GM19351 (cell line): ENCODE data around the gene OOSP3.
"Not testable (repeated sequence)": the region's sequence is repeated elsewhere in the genome, so short reads cannot be mapped to it uniquely, and the experiment has no call there.

ENCODE experiments used
- ATAC-seq: cut with Tn5 transposase; IDR thresholded peaks from one replicate; pipeline ENCODE4 v1.9.1; 2021; ENCODE audit warnings: mild to moderate bottlenecking, moderate library complexity; ENCODE audit not compliant: unreplicated experiment

The OOSP3 gene, protein sequence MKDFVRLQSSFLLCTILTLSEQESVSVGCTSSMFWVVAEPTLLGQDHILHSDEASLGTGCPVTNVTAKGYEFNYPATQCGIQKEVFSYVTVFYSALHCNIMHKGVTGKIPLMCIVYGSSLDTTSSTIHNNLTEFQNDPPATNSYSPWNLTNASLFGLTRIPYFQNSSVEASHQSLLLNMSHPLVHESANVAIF

DNA sequence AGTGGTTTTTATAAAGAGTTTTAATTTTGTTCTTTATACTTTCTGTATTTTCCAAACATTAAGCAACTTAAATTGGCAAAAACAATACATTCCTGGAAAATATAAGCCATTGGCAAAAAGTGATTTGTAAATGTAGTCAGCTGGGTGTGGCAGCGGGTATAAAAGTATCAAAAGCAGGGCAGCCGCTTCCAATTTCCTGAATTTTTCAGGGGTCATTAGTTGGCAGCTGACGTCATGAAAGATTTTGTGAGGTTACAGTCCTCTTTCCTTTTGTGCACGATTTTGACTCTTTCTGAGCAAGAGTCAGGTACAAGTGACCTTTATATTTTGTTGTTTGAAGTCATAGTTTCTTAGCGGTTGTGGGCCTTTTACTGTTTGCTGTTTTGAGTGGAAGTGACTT, at the start of gene OOSP3:
OOSP3 (plus strand) TSS at position 208 of the 400 bp plus-strand sequence; CDS start at position 235, 27 bp downstream.
- no peak for ATAC-seq

DNA sequence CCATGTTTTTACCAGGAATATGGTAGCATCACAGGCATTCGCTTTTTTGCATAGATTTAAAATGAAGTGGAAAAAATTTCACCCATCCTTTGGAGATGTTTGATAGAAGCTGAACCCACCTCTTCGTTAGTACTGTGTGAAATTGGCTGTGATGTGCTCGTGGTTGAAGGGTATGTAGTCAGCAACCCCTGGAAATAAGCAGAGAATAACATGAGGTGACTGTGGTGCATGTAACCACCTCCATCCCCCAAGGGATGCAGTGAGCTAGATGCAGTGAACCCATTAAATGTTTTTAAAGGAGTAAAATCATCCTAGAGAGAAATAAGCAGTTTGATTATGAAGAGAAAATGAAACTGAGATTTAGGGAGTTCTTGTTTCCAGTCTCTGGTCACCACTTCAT, 49.2 kb upstream of the OOSP3 start:
- ATAC-seq, result no peak

DNA sequence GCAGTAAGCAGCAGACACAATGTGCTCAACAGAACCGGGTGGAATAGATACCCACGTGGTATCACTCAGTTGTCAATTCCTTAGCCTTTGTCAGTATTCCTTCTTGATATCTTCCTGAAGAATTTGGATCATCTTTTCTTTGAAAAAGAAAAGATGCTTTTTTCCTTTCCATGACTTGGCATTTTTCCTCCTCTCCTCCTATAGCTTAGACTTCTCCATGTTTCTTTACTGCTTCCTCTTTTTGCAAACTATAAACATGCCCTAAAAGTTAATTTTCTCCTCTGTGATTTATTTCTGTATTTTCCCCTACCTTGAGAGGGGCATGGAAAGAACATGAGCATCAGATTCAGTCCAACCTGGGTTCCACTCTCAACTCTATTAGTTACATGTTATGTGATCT, 45.0 kb upstream of the OOSP3 start:
- no peak for ATAC-seq

DNA sequence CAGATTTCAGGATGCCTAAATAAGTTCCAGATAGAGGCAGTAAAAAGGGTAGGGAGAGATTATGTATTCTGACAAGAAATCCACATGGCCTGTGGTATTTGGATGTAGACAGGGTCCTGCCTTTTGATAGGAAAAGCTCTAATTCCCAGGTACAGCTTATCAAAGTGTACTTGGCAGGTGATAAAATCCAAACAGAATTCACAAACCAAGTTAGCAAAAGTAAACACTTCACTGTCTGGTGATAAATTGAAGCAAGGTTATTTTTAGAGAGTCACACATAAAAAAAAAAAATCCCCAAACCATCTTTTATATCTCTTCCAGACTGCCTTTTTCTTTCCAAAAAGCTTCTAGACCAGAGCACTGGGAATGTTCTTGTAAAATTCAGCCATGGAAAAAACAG, 39.0 kb upstream of the OOSP3 start:
- ATAC-seq, result no peak

DNA sequence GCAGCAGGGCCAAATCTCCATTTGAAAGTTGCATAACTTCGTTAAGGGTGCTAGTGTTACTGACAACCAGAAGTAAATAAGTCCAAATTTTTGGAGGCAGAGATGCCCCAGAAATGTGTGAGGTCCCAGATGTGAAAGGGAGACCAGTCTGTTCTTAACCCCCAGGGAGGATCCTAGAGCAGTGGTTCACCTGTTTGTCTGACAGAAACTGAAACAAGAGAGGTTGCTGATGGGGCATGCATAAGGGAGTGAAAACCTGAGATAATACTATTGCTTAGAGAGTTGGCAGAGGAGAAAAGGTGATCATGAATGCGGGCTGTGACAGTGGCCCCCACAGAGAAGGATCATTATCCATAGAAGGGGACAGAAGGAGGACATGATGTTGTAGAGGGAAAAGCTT, 37.1 kb upstream of the OOSP3 start:
- peak; percentile 66 for ATAC-seq

DNA sequence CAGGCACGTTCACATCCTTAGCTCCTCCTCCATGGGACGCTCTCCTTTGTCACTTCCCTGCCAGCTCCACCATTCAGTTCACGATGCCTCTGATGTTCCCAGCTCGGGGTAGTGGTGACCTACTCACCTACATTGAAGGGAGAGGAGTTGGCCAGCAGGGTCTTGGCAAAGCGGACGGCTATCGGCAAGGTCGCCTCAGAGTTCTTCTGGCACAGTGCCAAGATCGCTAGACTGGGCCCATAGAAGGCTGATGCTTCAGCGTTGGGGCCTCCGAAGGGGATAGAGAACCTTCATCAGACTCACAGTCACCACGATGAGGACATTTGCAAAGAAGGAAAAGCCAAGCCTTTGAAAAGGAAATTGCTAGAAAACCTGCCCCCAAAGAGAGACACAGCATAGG, 36.3 kb upstream of the OOSP3 start:
- ATAC-seq, result no peak

DNA sequence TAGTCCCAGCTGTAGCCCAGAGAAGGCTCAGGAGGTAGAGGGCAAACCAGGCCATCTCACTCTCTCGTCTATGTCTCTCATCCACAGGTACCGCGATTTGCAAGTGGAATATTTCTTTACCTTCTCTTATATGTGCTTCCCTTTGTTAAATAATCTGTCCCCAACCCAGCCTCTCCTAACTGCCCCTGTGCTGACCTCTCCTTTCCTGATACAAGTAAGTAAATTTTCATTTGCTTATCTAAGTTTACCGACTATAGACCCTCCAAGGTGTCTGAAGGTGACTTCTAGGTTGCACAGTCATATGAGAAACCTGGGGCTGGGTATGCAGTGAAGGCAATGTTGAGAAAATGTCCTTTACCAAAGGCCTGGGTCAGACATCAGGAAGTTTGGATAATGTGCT, 33.2 kb upstream of the OOSP3 start, which contains the start of gene CBLIF:
CBLIF (minus strand) TSS at position 101 of the 400 bp plus-strand sequence; CDS start at position 55, 46 bp downstream.
- ATAC-seq, result no peak

DNA sequence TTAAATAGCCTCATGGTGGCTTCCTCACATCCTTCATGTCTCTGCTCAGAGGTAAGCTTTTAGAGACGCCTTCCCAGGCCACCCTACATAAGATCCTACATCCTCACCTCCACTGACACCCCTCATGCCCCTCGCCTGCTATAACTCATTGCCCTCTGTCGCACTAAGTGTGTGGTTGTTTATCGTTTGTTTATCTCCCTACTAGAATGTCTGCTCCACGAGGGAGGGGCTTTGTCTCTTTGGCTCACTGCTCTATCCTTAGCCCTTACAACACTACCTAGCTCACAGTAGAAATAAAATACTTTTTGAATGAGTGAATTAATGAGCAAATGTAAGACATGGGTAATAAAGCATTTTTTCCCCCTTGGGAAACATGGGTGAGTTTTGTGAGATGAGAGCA, 32.0 kb upstream of the OOSP3 start:
- ATAC-seq, result no peak

DNA sequence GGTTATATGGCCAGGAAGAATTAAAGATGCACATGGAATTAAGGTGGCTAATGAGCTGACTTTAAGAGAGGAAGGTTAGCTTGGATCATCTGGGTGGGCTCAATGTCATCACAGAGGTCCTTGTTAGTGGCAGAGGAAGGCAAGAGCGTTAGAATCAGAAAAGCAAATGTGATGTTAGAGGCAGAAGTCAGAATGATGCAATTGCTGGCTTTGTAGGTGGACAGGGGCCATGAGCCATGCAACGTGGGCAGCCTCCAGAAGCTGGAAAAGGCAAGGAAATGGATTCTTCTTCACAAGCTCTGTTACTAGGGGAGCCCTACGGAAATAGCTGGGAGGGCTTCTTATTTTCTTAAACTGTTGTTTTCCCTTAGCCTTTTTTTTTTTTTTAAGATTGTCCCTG, 31.0 kb upstream of the OOSP3 start:
- no peak for ATAC-seq

DNA sequence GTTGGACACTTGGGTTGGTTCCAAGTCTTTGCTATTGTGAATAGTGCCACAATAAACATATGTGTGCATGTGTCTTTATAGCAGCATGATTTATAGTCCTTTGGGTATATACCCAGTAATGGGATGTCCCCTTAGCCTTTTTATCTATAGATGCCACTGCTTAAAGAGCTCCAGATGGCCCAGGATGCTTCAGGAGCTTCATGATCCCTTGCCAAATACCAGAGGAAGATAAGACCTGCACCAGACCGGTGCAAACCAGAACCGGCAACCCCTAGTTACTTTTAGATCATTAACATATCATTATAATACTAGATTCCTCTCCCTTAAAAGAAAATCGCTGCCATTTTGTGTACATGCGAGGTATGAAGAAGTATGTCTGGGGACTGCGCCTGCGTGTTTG, 30.1 kb upstream of the OOSP3 start:
- ATAC-seq, result not testable (repeated sequence)

DNA sequence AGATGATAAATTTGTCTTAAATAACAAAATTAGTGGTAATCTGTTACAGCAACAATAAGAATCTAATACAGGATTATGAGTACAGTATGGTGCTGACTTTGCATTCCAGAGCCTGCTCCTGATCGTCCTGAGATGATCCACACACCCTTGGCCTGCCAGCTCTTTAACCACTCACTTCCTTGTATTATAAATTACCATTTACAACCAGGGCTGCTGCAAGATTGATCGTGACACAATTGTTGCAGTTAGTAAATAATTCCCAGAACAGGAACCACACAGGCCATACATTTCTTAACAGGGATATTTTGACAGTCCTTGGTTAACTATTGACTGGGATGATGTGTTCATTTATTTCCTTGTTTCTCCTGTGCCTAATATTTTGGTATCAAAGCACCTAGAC, 29.5 kb upstream of the OOSP3 start:
- no peak for ATAC-seq

DNA sequence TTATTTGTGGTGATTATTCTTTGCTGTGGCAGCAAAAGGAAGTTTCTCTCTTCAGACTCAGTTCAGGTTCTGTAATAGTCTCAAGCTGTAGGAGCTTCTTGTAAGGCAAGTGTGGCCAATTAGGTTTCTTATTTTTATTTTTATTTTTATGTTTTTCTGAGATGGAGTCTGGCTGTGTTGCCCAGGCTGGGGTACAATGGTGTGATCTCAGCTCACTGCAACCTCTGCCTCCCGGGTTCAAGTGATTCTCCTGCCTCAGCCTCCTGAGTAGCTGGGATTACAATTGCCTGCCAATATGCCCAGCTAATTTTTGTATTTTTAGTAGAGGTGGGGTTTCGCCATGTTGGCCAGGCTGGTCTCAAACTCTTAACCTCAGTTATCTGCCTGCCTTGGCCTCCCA, 29.0 kb upstream of the OOSP3 start:
- ATAC-seq, result not testable (repeated sequence)

DNA sequence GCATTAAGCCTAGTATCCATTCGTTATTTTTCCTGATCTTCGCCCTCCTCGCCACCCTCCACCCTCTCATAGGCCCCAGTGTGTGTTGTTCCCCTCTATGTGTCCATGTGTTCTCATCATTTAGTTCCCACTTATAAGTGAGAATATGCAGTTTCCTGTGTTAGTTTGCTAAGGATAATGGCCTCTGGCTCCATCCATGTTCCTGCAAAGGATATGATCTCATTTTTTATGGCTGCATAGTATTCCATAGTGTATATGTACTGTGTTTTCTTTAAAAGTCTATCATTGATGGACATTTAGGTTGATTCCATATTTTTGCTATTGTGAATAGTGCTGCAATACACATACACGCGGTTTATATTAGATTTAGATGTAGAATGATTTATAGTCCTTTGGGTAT, 27.2 kb upstream of the OOSP3 start:
- ATAC-seq, result not testable (repeated sequence)

DNA sequence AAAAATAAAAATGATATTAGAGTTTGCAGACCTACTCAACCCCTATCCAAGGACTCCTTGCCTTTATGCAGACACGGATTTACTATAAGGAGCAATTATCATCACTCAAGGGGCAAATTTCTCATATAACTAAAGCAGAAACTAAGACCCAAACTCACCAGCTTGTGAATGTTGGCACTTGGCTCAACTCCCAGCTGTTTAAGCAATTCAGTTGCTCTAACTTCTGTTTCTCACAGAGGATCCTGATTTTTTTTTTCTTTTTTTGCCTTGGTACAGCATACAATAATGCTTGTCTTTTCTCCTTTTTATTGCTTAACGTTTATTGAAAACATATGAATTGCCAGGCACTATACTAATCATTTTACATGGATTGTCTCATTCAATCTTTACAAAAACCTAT, 23.7 kb upstream of the OOSP3 start:
- ATAC-seq, result no peak

DNA sequence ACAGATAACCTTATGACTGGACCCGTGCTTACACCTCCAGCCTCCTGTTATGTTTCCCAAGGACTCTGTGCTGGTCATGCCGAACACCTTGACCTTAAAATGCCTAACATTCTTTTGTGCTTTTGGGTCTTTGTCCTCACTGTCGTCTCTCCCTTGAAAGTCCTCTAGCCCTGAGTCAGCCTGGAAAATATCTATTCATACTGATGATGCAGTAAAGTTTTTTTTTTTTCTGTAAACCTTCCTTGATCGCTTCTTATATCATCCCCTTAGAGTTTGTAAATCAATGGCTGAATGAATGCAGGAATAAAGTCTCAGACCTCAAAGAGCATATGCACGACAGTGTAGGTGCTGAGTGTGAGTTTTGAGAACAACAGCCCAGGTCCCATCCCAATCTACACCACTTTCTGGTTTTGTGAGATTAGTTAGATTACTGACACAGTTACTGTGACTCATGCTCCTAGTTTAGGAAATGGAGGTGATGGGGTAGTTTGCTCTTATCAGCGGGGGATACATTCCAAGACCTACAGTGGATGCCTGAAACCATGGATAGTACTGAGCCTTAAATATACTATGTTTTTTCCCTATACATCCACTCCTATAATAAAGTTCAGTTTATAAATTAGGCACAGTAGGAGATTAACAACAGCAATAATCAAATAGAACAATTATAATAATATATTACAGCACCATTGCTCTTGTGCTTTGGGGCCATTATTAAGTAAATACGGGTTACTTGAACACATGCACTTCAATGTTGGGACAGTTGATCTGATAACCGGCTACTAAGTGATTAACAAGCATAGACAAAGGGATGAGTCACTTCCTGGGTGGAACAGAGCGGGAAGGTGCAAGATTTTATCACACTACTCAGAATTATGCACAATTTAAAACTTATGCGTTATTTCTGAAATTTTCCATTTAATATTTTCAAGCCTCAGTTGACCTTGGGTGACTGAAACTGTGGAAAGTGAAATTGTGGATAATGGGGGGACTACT, 20.8 kb upstream of the OOSP3 start:
- ATAC-seq, result no peak

DNA sequence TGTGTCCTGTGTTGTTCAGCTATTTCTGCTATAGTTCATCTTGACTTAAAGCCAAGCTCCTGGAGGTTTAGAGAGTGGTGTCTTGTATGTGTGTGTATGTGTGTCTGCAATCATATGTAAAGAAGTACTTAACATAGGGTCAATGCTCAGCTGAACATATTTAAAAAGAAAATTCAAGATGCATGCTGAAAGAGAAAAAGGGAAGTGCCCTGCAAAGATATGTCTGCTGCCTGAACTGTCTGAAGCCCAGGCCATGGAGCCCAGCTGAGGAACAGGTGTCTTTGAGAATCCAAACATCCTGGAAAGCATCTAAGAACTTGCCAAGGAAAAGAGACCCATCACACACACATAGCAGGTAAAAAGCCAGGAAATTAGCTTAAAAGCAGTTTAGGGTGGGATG, 18.9 kb upstream of the OOSP3 start:
- ATAC-seq, result no peak

DNA sequence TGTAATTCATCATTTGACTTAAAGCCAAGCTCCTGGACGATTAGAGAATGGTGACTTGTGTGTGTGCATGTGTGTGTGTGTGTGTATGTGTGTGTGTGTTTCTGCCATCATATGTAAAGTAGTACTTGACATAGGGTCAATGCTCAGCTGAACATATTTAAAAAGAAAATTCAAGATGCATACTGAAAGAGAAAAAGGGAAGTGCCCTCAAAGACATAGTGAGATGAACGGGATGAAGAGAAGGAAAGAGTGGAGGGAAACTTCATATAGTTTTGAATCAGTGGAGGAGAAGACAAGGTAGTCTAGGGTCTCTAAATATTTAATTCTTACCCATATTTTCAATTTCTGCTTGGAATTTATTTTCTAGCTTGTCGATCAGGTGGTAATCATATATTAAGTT, 16.3 kb upstream of the OOSP3 start:
- ATAC-seq, result no peak

DNA sequence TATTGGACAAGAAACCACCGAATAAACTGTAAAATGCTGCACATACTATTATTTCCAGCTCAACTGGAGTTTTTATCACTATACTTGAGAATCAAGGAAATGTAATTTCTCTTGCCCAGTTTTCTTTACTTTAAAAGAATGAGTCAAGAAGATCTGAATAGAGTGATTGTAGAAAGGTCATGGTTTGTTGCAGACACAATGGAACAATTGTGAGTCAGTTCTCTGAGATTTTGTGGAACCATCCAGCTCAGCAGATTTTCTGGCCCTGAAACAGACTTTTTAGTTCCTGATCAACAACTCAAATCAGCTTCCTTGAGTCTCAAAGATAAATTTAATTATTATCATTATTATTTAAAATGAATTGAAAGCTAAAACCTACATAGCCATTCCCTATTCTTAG, 13.6 kb upstream of the OOSP3 start:
- no peak for ATAC-seq

DNA sequence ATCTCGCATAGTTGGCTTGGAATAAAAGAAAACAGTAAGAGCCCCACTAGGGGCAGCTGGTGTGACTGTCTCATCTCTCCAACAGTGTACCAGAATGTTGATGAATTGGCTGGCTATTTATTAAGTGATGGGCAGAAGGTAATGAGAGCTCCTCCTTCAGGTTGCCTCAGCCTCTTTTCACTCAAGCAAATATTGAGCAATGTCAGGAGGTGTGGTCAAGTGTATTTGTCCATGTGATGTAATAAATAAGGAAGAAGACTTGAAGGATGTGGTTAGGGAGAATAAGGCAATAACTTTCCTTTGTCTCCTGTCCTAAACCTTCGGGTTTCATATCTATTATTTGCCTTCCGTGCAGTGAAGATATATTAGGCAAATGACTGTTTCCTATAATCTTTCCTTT, 12.2 kb upstream of the OOSP3 start, which contains the start of gene TCN1:
TCN1 (minus strand) TSS at position 91 of the 400 bp plus-strand sequence; CDS start at position 74, 17 bp downstream.
- ATAC-seq, result no peak

DNA sequence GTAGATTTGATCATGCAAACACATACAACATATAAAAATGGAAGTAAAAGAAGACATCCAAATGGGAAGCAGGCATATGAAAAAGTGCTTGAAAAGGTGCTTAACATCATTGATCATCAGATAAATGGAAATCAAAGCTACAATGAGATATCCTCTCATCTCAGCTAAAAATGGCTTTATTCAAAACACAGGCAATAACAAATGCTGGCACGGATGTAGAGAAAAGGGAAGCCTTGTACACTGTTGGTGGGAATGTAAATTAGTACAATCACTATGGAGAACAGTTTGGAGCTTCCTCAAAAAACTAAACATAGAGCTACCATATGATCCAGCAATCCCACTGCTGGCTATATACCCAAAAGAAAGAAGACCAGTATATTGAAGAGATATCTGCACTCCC, 11.7 kb upstream of the OOSP3 start:
- no peak for ATAC-seq

DNA sequence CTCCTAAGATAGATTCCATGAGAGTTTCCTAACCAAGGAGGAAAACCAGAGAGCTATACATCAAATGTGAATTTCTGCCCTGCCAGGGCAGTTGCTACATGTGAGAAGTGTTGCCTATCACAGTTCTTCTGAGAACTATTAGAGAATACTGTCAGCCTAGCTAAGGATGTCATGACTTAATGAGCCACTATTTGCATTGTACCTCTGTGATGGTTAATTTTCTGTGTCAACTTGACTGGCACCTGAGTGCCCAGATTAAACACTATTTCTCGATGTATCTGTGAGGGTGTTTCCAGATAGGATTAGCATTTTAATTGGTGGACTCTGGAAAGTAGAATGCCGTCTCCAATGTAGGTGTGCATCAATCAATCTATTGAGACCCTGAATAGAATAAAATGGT, 10.6 kb upstream of the OOSP3 start:
- ATAC-seq, result no peak

DNA sequence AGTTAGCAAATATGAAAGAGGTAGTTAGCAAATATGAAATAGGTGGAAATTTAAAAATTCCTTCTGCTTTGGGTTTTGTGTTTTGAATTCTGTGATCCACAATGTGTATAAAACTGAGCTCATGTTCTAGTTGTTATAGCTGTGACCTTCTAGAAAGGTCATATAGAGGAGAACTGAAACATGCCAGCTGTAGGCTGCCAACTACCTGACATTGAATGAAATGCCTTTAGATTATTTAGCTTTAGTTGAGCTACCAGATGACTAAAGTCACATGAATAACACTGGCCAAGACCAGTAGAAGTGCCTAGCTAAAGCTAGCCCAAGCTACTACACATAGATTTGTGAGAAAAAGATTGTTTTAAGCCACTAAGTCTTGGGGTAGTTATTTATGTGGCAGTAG, 6.5 kb upstream of the OOSP3 start:
- ATAC-seq, result no peak
